GM12878 (cell line): ENCODE results near the gene AGK. TPM values are rescaled to one million over a fixed set of nuclear protein-coding genes. Genes with fewer than 3 reads are reported as not detected.
"Not testable (repeated sequence)": the region's sequence is repeated elsewhere in the genome, so short reads cannot be mapped to it uniquely, and the experiment has no call there.

ENCODE experiments used
- ATAC-seq: fragments of 200-7000 bp; cut with Tn5 transposase; 3 replicates; pipeline ENCODE4 v1.9.1; 2020; ENCODE audit warnings: mild to moderate bottlenecking, moderate library complexity
- BruUV-seq: library from RNA; stranded (reverse); fragments of 400-500 nt; replicated peaks from 2 replicates; lab custom pipeline; 2021; lab: Mats Ljungman, UMichigan
- CTCF ChIA-PET: fragments of 300-600 bp; sonication (Branson Sonifier 250); formaldehyde crosslinking; extraction: SDS; loops from one replicate; lab custom pipeline; 2021; ENCODE audit warnings: inconsistent platforms; lab: Yijun Ruan, JAX
- POLR2A ChIA-PET: fragments of 350-600 bp; formaldehyde crosslinking; extraction: SDS; loops from one replicate; lab custom pipeline; 2021; ENCODE audit warnings: inconsistent platforms; lab: Charles Lee
- RAD21 ChIA-PET: fragments of 300-600 bp; sonication (Branson Sonifier 250); formaldehyde crosslinking; loops from one replicate; lab custom pipeline; 2023; ENCODE audit warnings: antibody characterized with exemption; ENCODE audit not compliant: unreplicated experiment; lab: Charles Lee
- SMC1A ChIA-PET: fragments of 300-600 bp; sonication (Branson Sonifier 250); formaldehyde crosslinking; loops from one replicate; lab custom pipeline; 2023; ENCODE audit not compliant: unreplicated experiment, uncharacterized antibody; lab: Charles Lee
- DNase-seq: peaks from one replicate; pipeline ENCODE4 v3.0.0-alpha.2; 2011; ENCODE audit warnings: low read depth, low spot score
- FAIRE-seq: peaks from 3 replicates; lab custom pipeline; 2011; peaks lifted over from hg19 to GRCh38; lab: Jason Lieb, UNC
- H2AFZ ChIP-seq: 2 replicates; pipeline ENCODE4 v1.6.0; 2011; ENCODE audit warnings: low read depth, low read length, control low read depth; ENCODE audit not compliant: control insufficient read depth
- H3K27ac ChIP-seq: 2 replicates; pipeline ENCODE4 v1.5.1; 2011; ENCODE audit warnings: control low read depth; ENCODE audit not compliant: control insufficient read depth, insufficient read depth
- H3K27me3 ChIP-seq, 2 experiments: replicated peaks in 1 of 2; 2 replicates each; pipeline versions ENCODE4 v1.6.0 to v1.6.1; 2011; ENCODE audit warnings: low read length in 1 of 2; ENCODE audit not compliant: control insufficient read depth in 2 of 2, insufficient read depth in 2 of 2
- H3K36me3 ChIP-seq, 2 experiments: 2 replicates each; pipeline ENCODE4 v1.5.1; 2011; ENCODE audit warnings: low read length in 1 of 2; ENCODE audit not compliant: control insufficient read depth in 2 of 2, insufficient read depth in 2 of 2
- H3K4me1 ChIP-seq: 2 replicates; pipeline ENCODE4 v1.6.1; 2011; ENCODE audit warnings: mild to moderate bottlenecking, low read length, moderate library complexity, mixed read lengths; ENCODE audit not compliant: control insufficient read depth, insufficient read depth
- H3K4me2 ChIP-seq: 2 replicates; pipeline ENCODE4 v1.6.0; 2011; ENCODE audit warnings: control low read depth; ENCODE audit not compliant: control insufficient read depth, insufficient read depth
- H3K4me3 ChIP-seq: fragments of 200-600 bp; sonication (generic); 2 replicates; pipeline ENCODE4 v1.5.1; 2016
- H3K79me2 ChIP-seq: 2 replicates; pipeline ENCODE4 v1.6.0; 2011; ENCODE audit warnings: low read length; ENCODE audit not compliant: control insufficient read depth, insufficient read depth
- H3K9ac ChIP-seq: 2 replicates; pipeline ENCODE4 v1.8.0; 2011; ENCODE audit warnings: low read length, control low read depth, mixed read lengths; ENCODE audit not compliant: control insufficient read depth, insufficient read depth
- H3K9me3 ChIP-seq: replicated peaks from 3 replicates; pipeline ENCODE4 v1.5.1; 2011; ENCODE audit warnings: mild to moderate bottlenecking, low read length; ENCODE audit not compliant: control insufficient read depth, insufficient read depth
- H4K20me1 ChIP-seq: 2 replicates; pipeline ENCODE4 v1.6.0; 2011; ENCODE audit not compliant: control insufficient read depth, insufficient read depth
- NFXL1 ChIP-seq: fragments of 450-650 bp; IDR thresholded peaks from 2 replicates; pipeline ENCODE4 v1.6.1; 2017; ENCODE audit warnings: antibody characterized with exemption, mild to moderate bottlenecking, borderline replicate concordance
- RFX5 ChIP-seq: IDR thresholded peaks from 2 replicates; pipeline ENCODE4 v1.6.1; 2011; ENCODE audit warnings: low read depth, low read length, improper control_type of control experiment
- ZNF687 ChIP-seq: fragments of 450-650 bp; IDR thresholded peaks from 2 replicates; pipeline ENCODE4 v1.6.1; 2017; ENCODE audit warnings: mild to moderate bottlenecking, moderate library complexity
- WGBS: methylation state at CpG from one replicate; pipeline ENCODE4 v1.1.6; 2016; ENCODE audit warnings: low lambda C conversion rate; ENCODE audit not compliant: insufficient replicate concordance, insufficient coverage; ENCODE audit errors: missing lambda C conversion rate; 5-methylcytosine and 5-hydroxymethylcytosine counted together
- in situ Hi-C: fragments of 300-500 bp; cut with MboI; formaldehyde crosslinking; loops from 9 replicates; pipeline ENCODE4 v1.14.3; 2018; ENCODE audit warnings: mixed read lengths
- intact Hi-C: fragments of 100-400 bp; cut with micrococcal nuclease; formaldehyde crosslinking; loops from one replicate; pipeline ENCODE4 v1.14.2; 2022; ENCODE audit not compliant: unreplicated experiment
- polyA plus RNA-seq, 11 experiments: library from polyadenylated mRNA; depleted of rRNA in 4 of 11; unstranded in 6 of 11; stranded (reverse) in 5 of 11; fragments of >200 nt; fragmentation: Nextera tagmentation in 4 of 11; fragmentation: Illumina TruSeq in 1 of 11; extraction: Ambion mirVana in 4 of 11; extraction: Trizol in 1 of 11; gene quantifications; 1 replicate in 1 of 11; 2 replicates in 10 of 11; pipeline versions ENCODE4 v1.2.1 to v1.2.3, GENCODE V29; 2011 to 2016; ENCODE audit warnings: inconsistent platforms in 2 of 11, missing spikeins in 2 of 11, low read depth in 1 of 11
- total RNA-seq, 4 experiments: library from RNA; depleted of rRNA in 3 of 4; stranded (reverse); fragments of >200 nt in 3 of 4; fragmentation: Illumina TruSeq in 1 of 4; extraction: Trizol in 1 of 4; gene quantifications; 2 replicates each; pipeline versions ENCODE4 v1.2.1 to v1.2.3, GENCODE V29; 2013 to 2021

AGK gene
- total and polyA plus RNA-seq, 10 of the 15 experiments (the other 5 are each of a cell fraction or from before 2014, with no cell fraction given), result 32.5 to 85.6 (median 47.8) TPM

- TF ChIP-seq RFX5 (no peak), NFXL1 (no peak), ZNF687 (no peak)
Measured at GRCh38 chr7:141688043-141688442, 136.8 kb downstream of the AGK start (continued).

- H3K36me3 ChIP-seq, BruUV-seq, DNase-seq, ATAC-seq, H3K27ac ChIP-seq, H3K4me3 ChIP-seq, intact Hi-C loops, H3K4me2 ChIP-seq, FAIRE-seq, H3K4me1 ChIP-seq, H4K20me1 ChIP-seq, H3K9me3 ChIP-seq, H3K9ac ChIP-seq, in situ Hi-C loops, H2AFZ ChIP-seq, H3K27me3 ChIP-seq: not testable (repeated sequence)
- H3K79me2 ChIP-seq, result peaks cover 13% of the 10 kb centered on the region
- CTCF ChIA-PET, result interaction anchor here (0.5 to 1.6 kb wide), 7 partner anchors 9 to 161 kb away, joined by 3 to 4 read pairs (median 3); partner anchors contain the start of genes DENND11 and SSBP1
- POLR2A ChIA-PET, result interaction anchor here (1.2 kb wide), 1 partner anchor 9 kb away, joined by 3 read pairs; no protein-coding TSS in a partner anchor
- RAD21 ChIA-PET, result interaction anchor here (0.9 kb wide), 1 partner anchor 14 kb away, joined by 3 read pairs; no protein-coding TSS in a partner anchor
- WGBS, result 98% methylated on average over 3 of the region's 3 CpGs
- SMC1A ChIA-PET, result interaction anchor here (0.6 to 1.0 kb wide), 4 partner anchors 10 to 39 kb away, joined by 3 read pairs; no protein-coding TSS in a partner anchor
Measured at GRCh38 chr7:141689072-141689825, 138.0 kb downstream of the AGK start.
